T-helper 2 cell treated with Interferon-gamma antibody and Interleukin-4, amounts not matched to agents 100 ng/mL and 5 ng/mL, for 36 hours (primary cell): ENCODE results near the gene ABTB1. TPM values are rescaled to one million over a fixed set of nuclear protein-coding genes. Genes with fewer than 3 reads are reported as not detected.
"Not testable (repeated sequence)": the region's sequence is repeated elsewhere in the genome, so short reads cannot be mapped to it uniquely, and the experiment has no call there.

Experiments used
- intact Hi-C: fragments of 100-400 bp; cut with micrococcal nuclease; formaldehyde crosslinking; loops from one replicate; pipeline ENCODE4 v1.15.1; 2023
- total RNA-seq: library from RNA; stranded (reverse); gene quantifications from 2 replicates; pipeline ENCODE4 v1.2.3, GENCODE V29; 2022

ABTB1 gene
- total RNA-seq, 1 donor from 2014 or later, result 22.0 TPM

DNA sequence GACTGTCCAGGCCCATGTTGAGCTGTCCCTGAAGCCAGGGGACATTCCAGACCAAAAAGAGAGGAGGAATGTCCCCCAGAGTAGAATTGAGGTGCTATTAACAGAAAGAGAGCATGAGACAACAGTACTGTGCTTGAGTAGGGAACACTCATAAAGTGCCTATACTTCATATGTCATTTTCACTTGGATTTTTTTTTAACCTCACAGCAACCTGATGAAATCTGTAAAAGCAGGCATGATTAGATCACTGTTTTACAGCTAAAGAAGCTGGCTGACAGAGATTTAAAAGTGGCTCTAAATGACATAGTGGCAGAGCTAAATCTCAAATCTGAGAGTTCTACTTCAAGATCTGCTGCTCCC, 24.9 kb upstream of the ABTB1 start:
- intact Hi-C loops, result no loop called here

DNA sequence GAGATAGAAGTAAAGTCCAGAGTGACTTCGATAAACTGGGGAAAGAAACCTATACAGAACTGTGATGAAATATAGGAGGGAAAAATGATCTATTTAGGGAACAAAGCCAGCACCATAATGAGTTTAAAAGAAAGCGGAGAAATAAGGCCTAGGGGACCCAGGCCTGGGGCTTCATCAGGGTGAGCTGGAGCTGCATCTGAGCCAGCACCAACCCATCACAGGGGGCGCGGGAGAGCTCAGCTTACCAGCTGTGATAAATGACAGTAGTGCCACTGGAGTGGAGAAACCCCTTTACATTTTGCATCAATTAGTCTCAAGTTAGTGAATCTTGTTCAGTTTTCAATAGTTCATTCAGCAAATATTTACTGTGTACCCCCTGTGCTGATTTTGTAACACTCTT, 22.5 kb upstream of the ABTB1 start:
- intact Hi-C loops, result no loop called here

DNA sequence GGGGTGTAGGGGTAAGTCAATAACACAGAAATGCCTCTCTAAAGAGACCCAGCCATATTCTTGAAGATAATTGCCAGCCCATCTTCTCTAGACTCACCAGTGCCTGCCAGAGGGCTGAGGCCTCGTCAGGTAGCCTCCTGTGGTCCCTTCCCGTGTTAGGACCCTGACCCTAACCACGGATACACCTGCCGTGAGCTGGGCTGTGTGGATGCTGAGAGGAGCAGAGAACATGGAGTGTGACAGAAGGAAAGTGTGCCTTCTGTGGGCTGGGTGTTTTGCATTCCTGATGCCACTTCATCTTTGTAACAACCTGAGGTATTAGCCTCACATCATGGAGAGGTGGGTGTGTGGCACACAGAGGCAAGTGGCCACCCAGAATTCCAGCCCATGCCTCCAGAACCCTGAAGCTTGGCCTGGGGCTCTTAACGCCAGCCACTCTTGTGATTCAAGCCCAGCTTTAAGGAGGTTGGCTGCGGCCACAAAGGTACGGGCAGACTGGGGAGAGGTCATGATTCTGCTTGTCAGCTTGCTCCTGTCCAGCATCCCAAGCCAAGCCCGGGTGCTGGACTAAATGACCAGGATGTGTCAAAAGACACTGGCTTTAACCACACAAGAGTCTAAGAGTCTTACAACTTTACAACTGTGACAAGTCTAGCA, 21.1 kb upstream of the ABTB1 start:
- intact Hi-C loops, result loop anchor here (1.0 to 2.0 kb wide), 2 partner anchors 43 to 179 kb away; no protein-coding TSS in a partner anchor

DNA sequence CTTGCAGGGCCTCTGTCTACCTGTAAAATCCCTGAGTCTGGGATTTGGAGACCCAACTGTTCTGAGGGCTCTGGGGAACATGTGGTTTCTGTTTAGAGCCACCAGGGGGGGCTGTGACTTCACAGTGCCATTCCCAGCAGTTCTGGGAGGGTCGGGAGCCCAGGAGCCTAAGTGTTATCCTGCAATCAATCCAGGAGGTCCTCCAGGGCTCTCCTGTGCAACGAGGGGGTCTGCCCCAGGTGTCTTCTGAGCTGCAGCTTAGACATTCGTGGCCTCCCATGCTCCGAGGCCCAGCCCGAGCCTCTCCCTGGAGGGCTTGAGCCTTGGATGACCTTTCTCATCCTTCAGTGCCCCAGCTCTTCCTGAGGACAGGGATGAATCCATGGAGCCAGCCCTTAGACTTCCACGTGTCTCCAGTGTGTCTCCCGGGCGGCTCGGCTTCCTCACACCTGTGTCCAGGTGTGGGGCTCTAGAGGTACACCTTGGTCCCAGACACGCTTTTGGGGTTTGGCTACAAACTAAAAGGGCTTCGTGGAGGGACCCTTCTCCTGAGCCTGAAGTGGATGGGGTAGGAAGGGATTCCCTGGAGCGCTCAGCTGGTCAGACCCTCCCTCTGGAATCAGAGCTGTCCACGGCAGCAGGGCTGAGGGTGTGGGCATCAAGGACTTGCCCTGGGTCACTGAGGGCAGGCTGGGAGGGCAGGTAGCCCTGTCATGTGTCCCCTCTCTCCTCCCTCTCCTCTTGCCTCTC, 20.3 kb upstream of the ABTB1 start:
- intact Hi-C loops, result loop anchor here (1.0 to 2.0 kb wide), 2 partner anchors 42 to 178 kb away; no protein-coding TSS in a partner anchor

DNA sequence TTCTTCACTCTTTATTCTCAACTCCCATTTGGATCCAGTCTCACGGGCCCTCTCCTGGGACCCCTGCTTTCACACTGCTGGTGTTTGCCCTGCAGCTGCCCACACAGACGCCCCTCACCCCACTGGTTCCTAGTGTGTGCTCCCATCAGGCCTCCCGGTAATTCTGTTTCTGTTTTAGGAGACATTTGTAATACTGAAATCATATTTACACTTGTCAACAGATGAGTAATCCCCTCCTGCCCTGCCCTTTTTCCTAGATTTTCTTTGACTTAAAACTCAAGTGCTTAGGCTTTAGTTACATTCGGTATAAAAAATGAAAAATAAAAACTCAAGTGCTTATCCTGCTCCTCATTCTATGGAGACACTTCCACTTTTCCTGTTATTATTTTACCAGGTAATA, 18.4 kb upstream of the ABTB1 start:
- intact Hi-C loops, result no loop called here

DNA sequence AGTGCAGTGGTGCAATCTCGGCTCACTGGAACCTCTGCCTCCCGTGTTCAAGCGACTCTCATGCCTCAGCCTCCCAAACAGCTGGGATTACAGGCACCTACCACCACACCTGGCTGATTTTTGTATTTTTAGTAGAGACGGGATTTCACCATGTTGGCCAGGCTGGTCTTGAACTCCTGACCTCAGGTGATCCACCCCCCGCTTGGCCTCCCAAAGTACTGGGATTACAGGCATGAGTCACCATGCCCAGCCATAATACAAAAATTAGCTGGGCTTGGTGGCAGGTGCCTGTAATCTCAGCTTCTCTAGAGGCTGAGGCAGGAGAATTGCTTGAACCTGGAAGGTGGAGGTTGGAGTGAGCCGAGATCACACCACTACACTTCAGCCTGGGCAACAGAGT, 17.8 kb upstream of the ABTB1 start:
- intact Hi-C loops, result not testable (repeated sequence)

DNA sequence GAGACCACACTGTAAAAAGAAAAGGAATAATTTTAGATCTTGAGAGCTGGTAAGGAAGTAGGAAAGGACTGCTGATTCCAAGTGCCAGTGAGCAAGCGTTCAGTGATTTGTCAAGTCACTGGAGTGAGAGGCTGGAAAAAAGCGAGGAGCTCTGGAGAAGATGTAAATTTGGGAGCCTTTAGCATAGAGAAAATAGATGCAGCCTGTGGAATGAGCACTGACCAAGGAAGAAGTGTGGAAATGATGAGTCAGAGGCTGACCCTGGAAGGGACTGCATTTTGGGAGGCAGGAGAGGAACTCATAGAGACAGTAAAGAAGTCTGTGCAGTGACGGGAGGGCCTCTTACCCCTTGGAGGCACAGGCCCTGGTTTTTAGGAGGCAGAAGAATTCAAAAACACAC, 17.1 kb upstream of the ABTB1 start:
- intact Hi-C loops, result no loop called here

DNA sequence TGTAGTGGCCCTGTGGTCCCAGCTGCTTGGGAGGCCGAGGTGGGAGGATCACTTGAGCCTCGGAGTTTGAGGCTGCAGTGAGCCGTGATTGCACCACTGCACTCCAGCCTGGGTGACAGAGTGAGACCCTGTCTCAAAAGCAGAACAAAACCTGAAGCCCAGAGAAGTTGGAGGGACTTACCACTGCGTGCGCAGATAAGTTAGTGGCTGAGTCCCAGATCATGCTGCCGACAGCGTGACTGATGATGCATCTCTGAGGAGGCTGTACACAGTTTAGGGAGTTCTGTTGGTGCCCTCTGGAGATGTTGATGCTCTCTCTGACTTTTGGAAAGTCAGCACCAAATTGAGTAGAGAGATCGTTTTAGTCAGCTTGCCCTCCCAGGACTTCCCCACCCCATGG, 15.8 kb upstream of the ABTB1 start:
- intact Hi-C loops, result no loop called here

DNA sequence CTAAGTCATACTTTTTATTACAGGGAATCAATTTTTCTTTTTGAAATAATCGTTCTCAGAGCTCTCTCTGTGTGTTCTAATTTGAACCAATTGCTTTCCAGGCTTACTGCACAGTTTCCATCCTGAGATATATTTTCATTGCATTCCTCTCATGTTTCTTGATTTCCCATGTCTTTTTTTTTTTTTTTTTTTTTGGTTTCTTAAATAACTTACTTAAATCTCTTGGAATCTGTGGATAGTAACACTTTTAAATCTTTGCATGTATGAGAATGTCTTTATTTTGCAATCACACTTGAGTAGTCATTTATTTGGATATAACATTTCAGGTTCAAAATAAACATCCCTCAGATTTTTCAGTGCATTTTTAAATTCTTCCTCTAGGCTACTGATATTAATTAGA, 14.5 kb upstream of the ABTB1 start:
- intact Hi-C loops, result no loop called here

DNA sequence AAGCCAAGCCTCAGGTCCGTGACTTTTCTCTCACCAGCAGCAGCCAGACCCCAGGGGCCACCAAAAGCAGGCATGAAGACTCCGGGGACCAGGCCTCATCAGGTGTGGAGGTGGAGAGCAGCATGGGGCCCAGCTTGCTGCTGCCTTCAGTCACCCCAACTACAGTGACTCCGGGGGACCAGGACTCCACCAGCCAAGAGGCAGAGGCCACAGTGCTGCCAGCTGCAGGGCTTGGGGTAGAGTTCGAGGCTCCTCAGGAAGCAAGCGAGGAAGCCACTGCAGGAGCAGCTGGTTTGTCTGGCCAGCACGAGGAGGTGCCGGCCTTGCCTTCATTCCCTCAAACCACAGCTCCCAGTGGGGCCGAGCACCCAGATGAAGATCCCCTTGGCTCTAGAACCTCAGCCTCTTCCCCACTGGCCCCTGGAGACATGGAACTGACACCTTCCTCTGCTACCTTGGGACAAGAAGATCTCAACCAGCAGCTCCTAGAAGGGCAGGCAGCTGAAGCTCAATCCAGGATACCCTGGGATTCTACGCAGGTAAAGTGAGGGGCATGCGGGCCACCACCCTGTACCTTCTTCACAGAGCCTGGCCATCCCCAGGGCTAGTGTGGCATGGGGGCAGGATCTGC, 12.0 kb upstream of the ABTB1 start:
- intact Hi-C loops, result no loop called here

DNA sequence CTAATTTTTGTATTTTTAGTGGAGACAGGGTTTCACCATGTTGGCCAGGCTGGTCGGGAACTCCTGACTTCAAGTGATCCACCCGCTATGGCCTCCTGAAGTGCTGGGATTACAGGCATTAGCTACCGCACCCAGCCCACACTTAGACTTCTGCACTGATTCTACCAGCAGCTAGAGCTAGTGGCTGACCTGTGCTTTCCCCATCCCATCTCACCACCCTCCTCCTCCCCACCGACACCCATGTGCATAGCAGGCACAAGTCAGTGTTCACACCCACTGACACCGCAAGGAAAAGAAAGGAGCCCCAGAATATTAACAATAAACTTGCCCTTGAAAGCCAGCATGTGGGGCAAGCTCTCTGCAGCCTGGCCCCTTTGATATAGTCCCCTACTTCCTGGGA, 11.2 kb upstream of the ABTB1 start:
- intact Hi-C loops, result no loop called here

DNA sequence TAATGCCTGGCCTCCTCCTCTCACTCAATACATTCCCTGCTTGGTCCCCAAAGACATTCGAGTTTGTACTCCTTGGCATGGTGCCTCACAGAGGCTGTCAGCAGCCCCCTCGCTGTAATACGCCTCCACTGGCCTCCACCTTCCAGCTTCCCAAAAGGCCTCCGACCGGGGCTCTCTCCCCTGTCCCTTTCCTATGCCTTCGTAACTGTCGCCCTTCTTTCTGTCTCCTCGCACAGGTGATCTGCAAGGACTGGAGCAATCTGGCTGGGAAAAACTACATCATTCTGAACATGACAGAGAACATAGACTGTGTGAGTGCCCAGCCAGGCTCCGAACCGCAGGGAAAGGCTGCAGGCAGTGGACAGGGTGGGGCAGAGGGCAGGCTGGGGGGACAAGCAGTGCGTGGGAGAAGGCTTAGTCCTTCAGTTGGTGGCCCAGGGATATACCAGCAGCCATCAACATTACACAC, 10.7 kb upstream of the ABTB1 start:
- intact Hi-C loops, result no loop called here

DNA sequence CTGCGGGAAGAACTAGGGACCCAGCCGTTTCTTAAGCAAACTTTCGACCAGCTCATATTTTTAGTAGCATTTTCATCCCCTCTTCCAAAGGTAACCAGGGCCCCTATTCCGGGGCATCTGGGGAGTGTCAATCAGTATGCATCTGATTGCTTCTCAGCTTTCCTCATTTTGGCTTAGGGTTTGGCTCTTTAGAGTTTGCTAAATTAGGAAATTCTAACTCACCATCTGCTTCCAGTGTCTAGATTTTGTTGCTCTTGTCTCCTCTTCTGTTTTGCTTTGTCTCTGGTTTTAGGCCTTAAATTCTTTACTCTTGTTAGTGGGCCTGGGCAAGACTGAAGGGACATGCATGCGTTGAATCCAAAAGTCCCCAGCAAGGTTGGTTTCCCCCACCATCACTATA, 9.6 kb upstream of the ABTB1 start:
- intact Hi-C loops, result no loop called here

DNA sequence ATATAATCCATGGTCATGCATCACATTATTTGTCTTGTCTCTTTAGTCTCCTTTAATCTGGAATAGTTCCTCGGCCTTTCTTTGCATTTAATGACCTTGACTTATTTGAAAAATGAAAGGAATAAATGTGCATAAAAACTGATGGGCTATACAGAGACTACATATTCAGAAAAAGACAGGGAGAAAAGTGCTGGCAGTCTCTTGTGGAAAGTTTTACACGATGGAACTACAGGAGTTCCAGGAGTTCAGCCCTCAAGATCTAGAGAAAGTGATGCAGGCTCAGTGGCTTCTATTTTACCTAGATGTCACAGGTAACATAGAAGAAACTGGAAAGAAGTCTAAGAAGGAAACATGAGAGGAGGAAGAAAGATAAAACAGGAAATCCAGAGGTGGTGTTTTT, 7.6 kb upstream of the ABTB1 start:
- intact Hi-C loops, result no loop called here

DNA sequence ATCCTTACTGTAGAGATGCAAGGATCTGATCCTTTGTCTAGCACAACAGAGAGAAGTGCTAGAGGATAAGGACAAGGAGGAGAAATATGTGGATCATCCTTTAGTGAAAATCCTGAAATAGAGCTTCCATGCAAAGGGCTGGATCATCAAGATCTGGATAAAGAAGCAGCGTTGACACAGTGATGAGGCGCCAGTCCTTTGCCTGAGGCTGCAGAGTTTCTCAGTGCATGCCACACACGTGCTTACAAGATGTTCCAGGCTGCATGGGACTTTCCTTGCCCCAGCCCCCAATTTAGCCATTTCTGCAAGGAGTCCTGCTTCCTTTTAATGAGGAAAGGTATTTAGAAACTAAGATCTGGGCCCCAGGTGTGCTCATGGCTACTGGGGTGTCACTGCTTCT, 7.2 kb upstream of the ABTB1 start:
- intact Hi-C loops, result no loop called here

DNA sequence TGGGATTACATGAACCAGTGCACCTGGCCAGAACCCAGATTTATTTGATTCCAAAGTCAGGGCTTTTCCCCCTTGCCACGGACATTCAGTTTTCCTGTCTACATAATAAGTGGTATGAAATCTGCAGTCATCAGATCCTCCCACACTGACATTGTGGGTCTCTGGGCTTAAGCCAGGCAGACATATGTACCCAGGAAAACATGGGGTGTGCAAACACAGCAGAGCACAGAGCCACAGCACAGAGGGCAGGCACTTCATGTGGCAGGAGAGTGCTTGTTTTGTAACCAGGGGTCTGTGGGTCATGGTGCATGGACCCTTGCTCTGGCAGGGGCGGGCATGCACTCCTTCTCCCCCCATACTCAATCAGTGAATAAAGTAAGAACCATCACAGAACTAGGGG, 6.1 kb upstream of the ABTB1 start:
- intact Hi-C loops, result no loop called here

DNA sequence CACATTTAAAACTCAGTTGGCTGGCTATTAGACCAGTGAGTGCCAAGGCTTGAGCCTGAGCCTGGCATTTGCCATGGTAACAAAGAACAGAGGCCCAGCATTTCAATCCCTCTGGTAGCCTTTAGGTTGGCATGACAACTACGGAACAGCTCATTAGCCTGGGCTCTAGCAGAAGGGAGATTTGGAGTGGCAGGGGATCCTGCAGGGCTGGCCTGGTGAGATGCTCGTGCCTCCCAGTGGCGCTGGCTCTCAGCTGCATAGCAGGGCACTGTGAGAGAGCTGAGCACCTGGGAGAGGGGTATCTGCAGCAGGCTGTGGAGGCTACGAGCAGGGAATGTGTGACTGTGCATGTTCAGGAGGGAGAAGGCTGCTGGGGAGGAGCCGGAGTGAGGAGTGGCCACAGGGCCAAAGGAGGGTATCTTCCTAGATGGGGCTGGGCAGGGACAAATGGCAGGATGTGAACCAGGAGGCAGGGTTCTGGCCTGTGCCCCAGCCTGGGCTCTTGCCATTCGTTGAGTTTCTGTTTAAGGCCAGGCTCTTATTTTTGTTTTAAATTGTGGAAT, 5.6 kb upstream of the ABTB1 start:
- intact Hi-C loops, result no loop called here

DNA sequence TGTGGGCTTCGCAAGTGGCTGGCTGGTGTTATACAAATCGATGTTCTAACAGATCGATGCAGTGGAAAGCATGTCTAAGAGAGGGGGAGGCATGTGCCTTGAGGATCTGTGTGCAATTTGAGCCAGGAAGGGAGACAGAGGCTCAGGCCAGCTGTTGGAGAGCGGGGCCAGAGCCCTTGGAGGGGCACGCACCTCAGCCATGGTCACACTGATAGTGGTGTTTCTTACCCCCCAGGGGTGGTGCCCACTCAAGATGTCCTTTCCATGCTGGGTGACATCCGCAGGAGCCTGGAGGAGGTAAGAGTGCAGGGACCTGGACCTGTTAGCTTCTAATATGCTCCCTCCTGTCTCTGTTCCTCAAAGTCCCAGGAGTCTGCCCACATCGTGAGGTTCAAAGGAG, 3.8 kb upstream of the ABTB1 start:
- intact Hi-C loops, result no loop called here

DNA sequence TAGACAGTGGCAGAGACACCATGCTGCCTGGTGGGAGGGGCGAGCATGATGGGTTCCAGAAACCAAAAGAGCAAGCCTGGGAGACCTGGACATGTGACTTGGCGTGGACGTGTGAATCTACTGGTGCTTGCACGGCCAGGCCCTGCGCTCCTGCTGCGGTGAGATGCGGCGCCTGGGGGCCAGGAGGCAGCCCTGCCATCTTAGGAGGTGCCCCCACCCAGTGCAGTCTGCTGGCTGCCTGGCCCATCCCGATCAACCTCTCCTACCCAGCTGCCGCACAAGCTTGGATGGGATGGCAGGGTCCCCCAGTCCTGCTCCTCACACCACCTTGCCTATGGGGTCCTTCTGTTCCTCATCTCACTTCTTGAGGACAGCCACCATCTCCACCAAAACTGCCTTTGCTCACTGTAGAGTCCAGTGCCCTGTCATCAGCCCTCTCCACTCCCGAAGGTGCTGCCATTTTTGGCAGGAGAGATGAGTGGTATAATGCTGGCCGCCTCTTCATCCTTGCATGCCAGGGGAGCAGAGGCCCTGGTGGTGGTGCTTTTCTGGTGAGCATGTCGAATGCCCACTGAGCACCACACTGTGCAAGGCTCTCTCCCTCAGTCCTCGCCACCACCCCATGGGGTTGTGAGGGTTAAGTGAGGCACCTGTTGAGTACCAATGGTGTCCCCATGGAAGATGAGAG, 3.1 kb upstream of the ABTB1 start:
- intact Hi-C loops, result loop anchor here (5.0 kb wide), 3 partner anchors 153 to 1587 kb away; partner anchors contain the start of genes MGLL, SEC61A1 and SLC41A3

DNA sequence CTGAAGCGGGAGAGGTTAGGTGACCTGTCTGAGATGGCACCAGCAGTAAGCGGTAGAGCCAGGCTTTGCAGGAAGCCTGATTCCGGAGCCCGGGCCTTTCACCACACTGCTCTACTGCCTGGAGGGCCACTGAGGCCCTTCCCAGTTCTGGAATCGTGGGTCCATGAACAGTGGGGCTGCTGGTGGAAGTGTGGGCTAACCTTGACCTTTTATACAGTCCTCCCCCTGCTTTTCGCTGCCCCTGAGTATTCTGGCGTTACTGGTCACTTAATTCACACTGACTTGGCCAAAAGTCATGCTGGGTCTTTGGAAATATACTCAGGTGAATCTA, 2.6 kb upstream of the ABTB1 start:
- intact Hi-C loops, result loop anchor here (5.0 kb wide), 3 partner anchors 152 to 1588 kb away; partner anchors contain the start of genes MGLL, SEC61A1 and SLC41A3

DNA sequence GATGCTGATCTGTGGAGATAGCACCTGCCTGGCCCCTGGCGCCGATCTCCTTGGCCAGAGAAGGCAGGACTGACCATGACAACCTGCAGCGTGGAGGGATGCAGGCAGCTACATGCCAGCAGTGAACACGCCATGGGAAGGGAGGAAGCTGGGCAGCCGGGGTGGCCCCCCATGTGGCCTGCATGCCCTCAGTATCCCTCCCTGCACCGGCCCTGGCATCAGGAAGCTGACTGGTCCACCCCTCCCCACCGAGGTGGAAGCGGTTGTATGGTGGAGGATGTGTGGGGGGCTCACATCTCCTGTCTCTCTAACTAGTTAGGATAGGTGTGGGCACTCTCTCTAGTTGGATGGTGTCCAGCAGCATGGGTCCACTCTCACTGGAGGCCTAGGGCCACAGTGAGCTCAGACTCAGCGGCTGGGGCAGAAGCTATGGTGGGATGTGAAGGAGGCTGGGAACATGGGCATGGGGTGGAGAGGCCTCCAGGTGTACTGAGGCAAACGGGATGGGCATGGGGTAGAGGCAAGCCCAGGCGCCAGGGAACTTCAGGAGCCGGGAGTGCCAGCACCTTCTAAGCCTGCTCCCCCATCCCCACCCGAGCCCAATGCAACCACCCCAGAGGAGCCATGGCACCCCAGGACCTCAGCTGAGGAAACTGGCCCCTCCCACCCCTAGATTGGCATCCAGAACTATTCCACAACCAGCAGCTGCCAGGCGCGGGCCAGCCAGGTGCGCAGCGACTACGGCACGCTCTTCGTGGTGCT, 1.8 kb upstream of the ABTB1 start:
- intact Hi-C loops, result loop anchor here (5.0 kb wide), 3 partner anchors 151 to 1589 kb away; partner anchors contain the start of genes MGLL, SEC61A1 and SLC41A3
